Measurements from ENCODE around the gene CCDC7.

CCDC7 gene

GRCh38 chr10:32413513-32413912 lies 32.4 kb upstream of the CCDC7 start:
- Histone ChIP-seq H3K27ac (no peak overlapping the region), H3K4me2 (ENCODE audit: low read length) (no peak overlapping the region), H3K4me3 (ENCODE audit: low read depth, low read length) (no peak overlapping the region), H3K27me3 (ENCODE audit: control insufficient read depth, insufficient read depth, low read length) (no peaks in the 10 kb centered on the region), H3K9ac (no peak overlapping the region), H2AFZ (no peak overlapping the region), H3K4me1 (no peaks in the 10 kb centered on the region), H3K9me3 (ENCODE audit: control insufficient read depth, low read length) (no peaks in the 10 kb centered on the region), H3K36me3 (ENCODE audit: control insufficient read depth, insufficient read depth, low read length) (no peaks in the 10 kb centered on the region), H3K79me2 (no peaks in the 10 kb centered on the region)
- no peak for TF ChIP-seq CTCF (IDR thresholded peaks at IDR 0.05)

GRCh38 chr10:32415361-32415760 lies 30.6 kb upstream of the CCDC7 start:
- H3K27me3 ChIP-seq (ENCODE audit: control insufficient read depth, insufficient read depth, low read length) = no peaks in the 10 kb centered on the region
- H3K4me3 ChIP-seq (ENCODE audit: low read depth, low read length) = no peak overlapping the region
- H3K36me3 ChIP-seq (ENCODE audit: control insufficient read depth, insufficient read depth, low read length) = no peaks in the 10 kb centered on the region
- H3K79me2 ChIP-seq = no peaks in the 10 kb centered on the region
- no peak overlapping the region for H3K9ac ChIP-seq
- no peak overlapping the region for H2AFZ ChIP-seq
- H3K4me2 ChIP-seq (ENCODE audit: low read length) = no peak overlapping the region
- TF ChIP-seq CTCF (IDR thresholded peaks at IDR 0.05) = no peak
- no peaks in the 10 kb centered on the region for H3K9me3 ChIP-seq (ENCODE audit: control insufficient read depth, low read length)
- no peak overlapping the region for H3K27ac ChIP-seq
- H3K4me1 ChIP-seq = no peaks in the 10 kb centered on the region

GRCh38 chr10:32417911-32418547 lies 27.9 kb upstream of the CCDC7 start:
- no peak overlapping the region for H3K4me3 ChIP-seq (ENCODE audit: low read depth, low read length)
- no peak for TF ChIP-seq CTCF (IDR thresholded peaks at IDR 0.05)
- no peaks in the 10 kb centered on the region for H3K4me1 ChIP-seq
- no peaks in the 10 kb centered on the region for H3K36me3 ChIP-seq (ENCODE audit: control insufficient read depth, insufficient read depth, low read length)
- H3K79me2 ChIP-seq = no peaks in the 10 kb centered on the region
- no peaks in the 10 kb centered on the region for H3K9me3 ChIP-seq (ENCODE audit: control insufficient read depth, low read length)
- no peaks in the 10 kb centered on the region for H3K27me3 ChIP-seq (ENCODE audit: control insufficient read depth, insufficient read depth, low read length)
- peak overlapping the region; percentile 51 for H2AFZ ChIP-seq
- H3K9ac ChIP-seq = no peak overlapping the region
- no peak overlapping the region for H3K4me2 ChIP-seq (ENCODE audit: low read length)
- no peak overlapping the region for H3K27ac ChIP-seq

GRCh38 chr10:32418572-32418971 lies 27.4 kb upstream of the CCDC7 start:
- no peaks in the 10 kb centered on the region for H3K4me1 ChIP-seq
- H3K4me2 ChIP-seq (ENCODE audit: low read length) = no peak overlapping the region
- H3K27me3 ChIP-seq (ENCODE audit: control insufficient read depth, insufficient read depth, low read length) = no peaks in the 10 kb centered on the region
- no peak overlapping the region for H3K4me3 ChIP-seq (ENCODE audit: low read depth, low read length)
- no peak overlapping the region for H3K9ac ChIP-seq
- H3K9me3 ChIP-seq (ENCODE audit: control insufficient read depth, low read length) = no peaks in the 10 kb centered on the region
- H3K27ac ChIP-seq = no peak overlapping the region
- H3K79me2 ChIP-seq = no peaks in the 10 kb centered on the region
- TF ChIP-seq CTCF (IDR thresholded peaks at IDR 0.05) = no peak
- H3K36me3 ChIP-seq (ENCODE audit: control insufficient read depth, insufficient read depth, low read length) = no peaks in the 10 kb centered on the region
- no peak overlapping the region for H2AFZ ChIP-seq

- Histone ChIP-seq H3K27me3 (ENCODE audit: control insufficient read depth, insufficient read depth, low read length) (no peaks in the 10 kb centered on the region), H3K36me3 (ENCODE audit: control insufficient read depth, insufficient read depth, low read length) (no peaks in the 10 kb centered on the region), H3K4me2 (ENCODE audit: low read length) (no peak overlapping the region), H3K9ac (no peak overlapping the region), H3K27ac (no peak overlapping the region), H3K9me3 (ENCODE audit: control insufficient read depth, low read length) (no peaks in the 10 kb centered on the region), H3K4me3 (ENCODE audit: low read depth, low read length) (no peak overlapping the region), H2AFZ (no peak overlapping the region), H3K4me1 (no peaks in the 10 kb centered on the region), H3K79me2 (no peaks in the 10 kb centered on the region)
- TF ChIP-seq CTCF (IDR thresholded peaks at IDR 0.05) = no peak
Measured at GRCh38 chr10:32419615-32420014, 26.3 kb upstream of the CCDC7 start.

Measured in parathyroid adenoma (tissue), 2 donors.